HCT116 (cell line): ENCODE measurements around the gene CLSTN3.

ENCODE experiments used
- CTCF ChIP-seq, 3 experiments: fragments of 200-600 bp in 1 of 3; sonication (generic) in 1 of 3; IDR thresholded peaks in 2 of 3; conservative IDR thresholded peaks in 1 of 3; 2 replicates each; pipeline ENCODE4 v1.5.1; 2012 to 2017; ENCODE audit warnings: low read depth in 2 of 3, low read length in 2 of 3, antibody characterized with exemption in 1 of 3, borderline replicate concordance in 1 of 3, control low read depth in 1 of 3, mild to moderate bottlenecking in 1 of 3, mixed read lengths in 1 of 3, mixed run types in 1 of 3, moderate library complexity in 1 of 3; ENCODE audit not compliant: insufficient read depth in 1 of 3
- EZH2 ChIP-seq: fragments of 200-600 bp; sonication (generic); IDR thresholded peaks from 2 replicates; pipeline ENCODE4 v1.6.1; 2017; ENCODE audit warnings: antibody characterized with exemption, mixed run types
- POLR2A ChIP-seq: IDR thresholded peaks from 2 replicates; pipeline ENCODE4 v1.7.0; 2011; ENCODE audit warnings: borderline replicate concordance; ENCODE audit not compliant: insufficient read depth, insufficient read length; ENCODE audit errors: extremely low read depth
- POLR2AphosphoS5 ChIP-seq: IDR thresholded peaks from 2 replicates; pipeline ENCODE4 v1.6.1; 2011; ENCODE audit warnings: mild to moderate bottlenecking, low read depth, low read length, moderate library complexity
- RAD21 ChIP-seq: IDR thresholded peaks from 2 replicates; pipeline ENCODE4 v1.6.1; 2012; ENCODE audit warnings: low read depth, mild to moderate bottlenecking
- YY1 ChIP-seq: IDR thresholded peaks from 2 replicates; pipeline ENCODE4 v1.6.1; 2011; ENCODE audit warnings: low read length, low read depth, moderate library complexity, mild to moderate bottlenecking; ENCODE audit not compliant: insufficient replicate concordance; ENCODE audit errors: extremely low read depth

- no peak for TF ChIP-seq POLR2AphosphoS5
- no peak for TF ChIP-seq EZH2
- TF ChIP-seq CTCF (IDR thresholded peaks at IDR 0.05 in 2 of 3, conservative IDR thresholded peaks at IDR 0.05 in 1 of 3; ENCODE audit: borderline replicate concordance in 1 of 3, insufficient read depth in 1 of 3, low read depth in 2 of 3, low read length in 2 of 3): no peak
- TF ChIP-seq YY1: no peak
- TF ChIP-seq POLR2A: no peak
- TF ChIP-seq RAD21: no peak
Observed at GRCh38 chr12:7122811-7123769, 7.1 kb upstream of the CLSTN3 start.
